NCI-H774 (cell line): ENCODE results near the gene C2CD3.

Experiments
- DNase-seq: peaks from one replicate; lab custom pipeline; 2025; lab: John Stamatoyannopoulos, UW

Gene C2CD3, protein sequence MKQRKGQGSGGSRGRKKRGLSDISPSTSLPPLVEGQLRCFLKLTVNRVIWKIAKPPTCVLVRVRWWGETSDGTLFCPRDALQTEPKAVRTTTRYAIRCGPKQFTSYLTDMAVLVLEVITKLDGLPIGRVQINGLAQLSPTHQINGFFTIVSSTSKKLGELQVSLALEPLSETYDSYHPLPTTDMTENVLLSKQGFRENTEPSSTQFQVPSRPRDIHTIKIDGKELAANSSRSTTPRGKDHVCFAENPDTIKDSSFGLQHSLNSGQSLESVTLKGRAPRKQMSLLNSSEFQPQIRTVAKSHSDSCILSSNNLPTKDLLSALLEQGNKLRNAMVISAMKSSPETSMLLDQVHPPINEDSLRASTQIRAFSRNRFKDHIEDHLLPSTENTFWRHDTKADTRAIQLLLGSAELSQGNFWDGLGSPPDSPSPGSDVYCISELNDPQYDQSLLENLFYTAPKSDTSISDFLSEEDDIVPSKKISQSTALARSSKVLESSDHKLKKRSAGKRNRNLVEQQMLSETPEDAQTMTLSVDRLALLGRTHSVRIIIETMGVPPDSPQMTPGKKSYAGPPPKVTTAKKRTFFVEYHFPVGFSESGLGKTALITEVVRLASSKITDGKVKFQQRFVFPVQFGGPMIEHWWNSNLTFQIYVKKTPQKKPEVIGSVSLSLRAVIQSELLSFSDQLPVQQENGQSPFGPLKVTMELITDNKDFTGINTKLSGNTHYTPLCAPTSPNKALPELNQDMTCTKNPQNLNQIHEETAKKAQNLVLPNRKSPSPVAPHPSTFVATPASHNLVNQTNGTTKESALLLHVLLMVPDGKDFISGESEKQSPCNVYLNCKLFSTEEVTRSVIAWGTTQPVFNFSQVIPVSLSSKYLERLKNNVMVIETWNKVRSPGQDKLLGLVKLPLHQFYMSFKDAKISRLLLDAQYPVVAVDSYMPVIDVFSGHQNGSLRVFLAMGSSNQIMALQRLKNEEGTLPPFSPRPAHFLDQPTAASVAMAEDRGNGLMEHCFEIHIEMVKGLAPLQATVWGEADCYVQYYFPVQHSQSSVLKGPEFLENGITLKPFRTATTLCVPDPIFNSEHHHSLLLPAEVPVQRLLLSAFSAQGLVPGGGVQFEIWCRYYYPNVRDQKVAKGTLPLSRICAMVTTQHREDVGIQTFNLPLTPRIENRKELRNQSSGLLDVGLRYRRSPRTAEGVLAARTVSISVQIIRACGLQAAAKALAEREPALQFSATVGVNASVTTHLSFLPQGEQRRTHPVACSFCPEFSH (N-terminal part only)

DNA sequence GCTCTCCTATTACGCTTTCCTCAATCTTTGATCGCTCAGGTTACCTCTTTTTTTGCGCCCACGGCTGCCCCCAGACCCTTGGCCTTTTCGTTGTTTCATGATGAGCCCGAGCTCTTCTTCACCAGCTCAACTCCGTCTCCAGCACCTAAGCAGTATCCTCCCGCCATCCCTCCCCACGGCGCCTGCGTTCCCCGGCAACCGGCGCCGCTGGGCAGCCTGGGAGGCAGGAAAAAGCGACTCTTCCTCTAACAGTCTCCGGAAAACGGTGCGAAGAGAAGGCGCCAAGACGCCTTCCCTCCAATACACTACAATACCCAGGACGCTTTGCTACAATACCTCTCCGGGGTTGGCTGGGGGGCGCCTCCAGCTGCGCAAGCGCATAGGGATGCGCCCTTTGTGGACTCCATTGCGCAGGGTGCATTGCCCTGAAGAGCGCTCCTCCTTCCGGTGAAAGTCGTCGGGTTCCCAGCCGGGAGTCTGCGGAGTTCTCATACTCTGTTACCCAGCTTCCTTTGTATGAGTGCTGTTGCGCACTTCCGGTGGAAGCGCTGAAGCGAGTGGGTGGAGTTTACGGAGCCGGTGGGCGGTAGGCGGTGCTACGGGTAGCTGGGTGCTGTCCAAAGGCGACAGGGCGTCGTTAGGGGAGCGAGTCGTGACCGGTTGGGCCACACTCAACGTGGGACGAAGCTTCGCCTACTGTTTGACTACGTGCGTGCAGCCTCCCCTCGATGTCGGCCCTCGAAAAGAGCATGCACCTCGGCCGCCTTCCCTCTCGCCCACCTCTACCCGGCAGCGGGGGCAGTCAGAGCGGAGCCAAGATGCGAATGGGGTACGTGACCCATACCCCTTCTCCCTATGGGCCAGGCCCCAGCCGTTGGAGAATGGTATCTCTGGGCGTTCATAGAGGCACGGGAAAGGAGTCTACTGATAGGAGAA, at the start of gene C2CD3, which contains the start of gene PPME1:
C2CD3 (minus strand) TSS at position 309 of the 936 bp plus-strand sequence; CDS start at position 99, 210 bp downstream.
PPME1 (plus strand) TSS at position 596 of the 936 bp plus-strand sequence; CDS start at position 729, 133 bp downstream.
- DNase-seq = peak; percentile 100

DNA sequence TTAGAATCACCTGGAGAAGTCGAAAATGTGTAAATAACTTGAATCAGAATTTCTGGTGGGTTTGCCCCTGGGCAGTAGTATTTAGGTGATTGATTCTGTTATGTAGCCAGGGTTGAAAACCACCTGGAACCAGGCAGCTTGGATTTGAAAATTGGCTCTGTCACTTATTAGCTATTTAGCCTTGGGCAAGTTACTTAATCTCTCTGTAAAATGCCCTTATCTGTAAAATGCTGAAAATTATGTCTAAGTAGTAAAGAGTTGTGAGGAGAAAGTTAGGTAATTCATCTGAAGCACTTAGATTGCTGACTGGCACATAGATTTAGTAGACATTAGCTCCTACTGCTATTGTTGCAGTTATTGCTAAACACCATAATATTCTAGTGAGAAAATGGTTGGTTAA, 49.6 kb upstream of the C2CD3 start:
- DNase-seq = no peak

DNA sequence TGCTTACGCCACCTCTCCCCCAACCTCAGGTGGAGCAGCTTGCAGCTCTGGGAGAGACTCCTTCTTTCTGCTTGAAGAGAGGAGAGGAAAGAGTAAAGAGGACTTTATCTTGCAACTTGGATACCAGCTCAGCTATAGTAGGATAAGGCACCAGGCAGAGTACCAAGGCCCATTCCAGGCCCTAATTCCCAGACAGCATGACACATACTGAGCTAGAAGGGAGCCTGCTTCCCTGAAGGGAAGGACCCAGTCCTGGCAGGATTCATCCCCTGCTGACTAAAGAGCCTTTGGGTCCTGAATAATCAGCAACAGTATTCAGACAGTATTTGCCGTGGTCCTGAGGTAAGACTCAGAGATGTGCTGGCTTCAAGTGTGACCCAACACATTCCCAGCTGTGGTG, 41.7 kb upstream of the C2CD3 start:
- DNase-seq = no peak

DNA sequence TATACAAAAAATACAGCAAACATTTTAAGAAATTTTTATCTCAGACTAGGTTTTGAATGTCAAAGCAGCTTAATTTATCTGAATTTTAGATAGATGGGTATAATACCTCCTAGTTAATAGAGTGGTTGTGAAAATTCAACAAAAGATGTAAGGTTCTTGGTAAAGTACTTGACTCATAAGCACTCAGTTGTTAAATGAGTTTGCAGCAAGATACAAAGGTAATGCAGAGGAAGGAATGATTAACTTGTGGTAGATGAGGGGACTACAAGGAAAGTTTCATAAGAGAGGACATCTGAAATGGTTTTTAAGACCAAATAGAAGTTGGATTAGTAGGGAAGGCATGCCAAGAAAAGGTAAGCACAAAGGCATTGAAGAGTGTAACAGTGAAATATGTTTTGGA, 37.7 kb upstream of the C2CD3 start:
- no peak for DNase-seq

DNA sequence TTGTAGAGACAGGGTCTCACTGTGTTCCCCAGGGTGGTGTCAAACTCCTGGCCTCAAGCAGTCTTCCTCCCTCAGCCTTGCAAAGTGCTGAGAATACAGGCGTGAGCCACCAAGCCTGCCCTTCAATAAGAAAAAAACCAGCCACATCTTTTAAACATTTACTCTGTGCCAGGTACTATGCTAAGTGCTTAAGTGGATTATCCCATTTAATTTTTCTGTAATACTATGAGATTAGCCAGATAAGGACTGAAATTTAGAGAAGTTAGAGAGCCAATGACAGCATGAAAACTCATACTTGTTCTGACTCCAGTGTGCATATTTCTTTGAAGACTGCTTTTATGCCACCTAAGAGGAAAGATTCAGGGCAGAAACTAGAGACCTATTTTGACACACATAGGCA, 35.9 kb upstream of the C2CD3 start:
- DNase-seq = no peak

DNA sequence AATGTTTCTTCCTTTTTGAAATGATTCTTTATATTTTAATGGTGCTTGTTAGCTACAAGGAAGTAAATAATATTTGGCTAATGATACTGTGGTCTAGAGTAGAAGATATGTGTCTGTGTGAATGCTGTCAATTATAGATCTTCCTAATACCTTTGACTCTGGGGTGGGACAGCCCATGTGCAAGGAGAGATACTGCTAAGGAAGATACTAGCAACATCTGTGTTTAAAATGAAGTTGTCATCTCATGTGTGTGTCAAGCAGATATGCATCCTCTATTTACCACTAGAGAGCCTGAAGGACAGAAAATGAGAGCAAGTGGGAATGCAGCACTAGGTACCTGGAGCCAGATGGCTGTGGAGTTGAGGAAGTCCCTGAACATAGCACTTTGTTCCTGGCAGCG, 34.4 kb upstream of the C2CD3 start:
- no peak for DNase-seq

DNA sequence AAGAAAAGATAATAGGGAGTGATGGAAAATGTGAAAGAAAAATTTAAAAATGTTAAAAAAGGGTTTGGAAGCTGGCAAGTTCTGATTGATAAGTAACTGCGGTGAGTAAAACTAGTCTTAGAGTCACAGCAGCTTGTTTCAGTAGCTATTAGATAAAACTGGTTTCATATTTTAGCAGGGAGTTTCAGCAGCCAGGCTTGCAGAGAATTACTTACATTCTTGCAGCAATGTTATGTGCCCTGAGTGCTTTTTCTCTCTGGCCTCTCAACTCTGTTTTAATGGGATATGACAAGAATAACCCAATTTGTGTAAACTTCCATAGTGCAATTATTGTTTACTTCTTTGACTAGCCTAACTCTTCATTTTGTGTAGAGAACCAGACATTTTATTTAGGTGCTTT, 33.9 kb upstream of the C2CD3 start:
- DNase-seq = no peak

DNA sequence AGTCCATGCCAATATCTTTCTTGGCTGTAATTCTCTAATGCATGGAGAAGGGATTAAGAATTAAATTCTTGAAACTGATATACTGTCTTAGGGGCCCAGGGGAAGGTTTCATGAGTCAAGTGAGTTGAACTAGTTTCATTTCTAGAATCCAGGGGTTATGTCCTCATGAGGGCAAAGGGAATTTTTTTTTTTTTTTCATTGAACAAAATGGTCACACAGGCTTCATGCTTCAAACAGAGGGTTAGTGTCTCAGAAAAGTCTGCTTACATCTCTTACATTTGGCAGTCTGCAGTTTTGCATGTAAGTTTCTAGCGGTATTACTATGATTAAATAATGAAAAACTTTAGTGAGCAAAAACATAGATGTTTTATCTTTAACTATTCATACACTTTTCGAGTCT, 33.2 kb upstream of the C2CD3 start:
- no peak for DNase-seq

DNA sequence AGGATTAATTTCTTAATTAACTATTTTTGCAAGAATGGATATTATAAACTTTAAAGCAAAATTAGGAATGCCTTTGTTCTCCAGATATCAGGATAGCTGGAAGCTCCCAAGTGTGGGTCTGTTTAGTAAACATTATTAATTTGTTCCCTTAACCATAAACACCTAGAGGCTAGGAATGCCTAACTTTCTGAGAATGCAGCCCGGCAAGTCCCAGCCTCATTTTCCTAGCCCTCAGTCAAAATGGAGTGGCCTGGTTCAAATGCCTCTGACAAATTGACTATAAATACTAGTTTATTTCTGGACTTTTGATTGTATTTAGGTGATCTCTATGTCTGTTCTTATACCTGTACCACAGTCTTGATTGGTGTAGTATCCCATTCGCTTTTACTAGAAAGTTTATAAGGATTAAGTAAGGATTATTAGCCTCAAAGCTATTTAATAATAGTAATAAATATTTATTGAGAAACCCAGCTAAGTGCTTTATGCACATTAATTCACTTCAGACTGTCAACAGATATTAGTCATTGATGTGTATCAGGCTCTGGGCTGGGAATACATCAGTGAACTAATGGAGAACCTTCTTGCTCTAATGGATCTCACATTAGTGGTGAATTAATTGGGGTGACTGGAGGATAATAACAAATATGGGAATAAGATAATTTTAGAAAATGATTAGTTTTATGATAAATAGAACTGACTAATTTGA, 26.1 kb upstream of the C2CD3 start:
- DNase-seq = no peak

DNA sequence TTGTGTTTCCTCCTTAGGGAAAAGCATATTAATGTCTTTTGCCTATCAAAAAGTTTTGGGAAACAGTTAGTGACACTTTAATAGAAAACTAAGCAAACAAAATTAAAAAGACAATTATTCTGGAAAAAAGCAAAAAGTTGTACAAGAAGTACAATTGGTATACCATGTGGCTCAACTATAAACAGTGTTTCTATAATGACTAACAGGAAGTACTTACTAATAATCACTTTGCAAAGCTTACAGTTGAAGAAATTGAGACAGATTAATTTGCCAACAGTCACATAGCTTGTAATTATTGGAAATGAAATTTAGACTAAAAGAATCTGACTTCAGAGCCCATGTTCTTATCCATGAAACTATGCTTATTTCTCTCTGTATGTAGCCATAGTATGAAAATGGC, 25.0 kb upstream of the C2CD3 start:
- DNase-seq = no peak

DNA sequence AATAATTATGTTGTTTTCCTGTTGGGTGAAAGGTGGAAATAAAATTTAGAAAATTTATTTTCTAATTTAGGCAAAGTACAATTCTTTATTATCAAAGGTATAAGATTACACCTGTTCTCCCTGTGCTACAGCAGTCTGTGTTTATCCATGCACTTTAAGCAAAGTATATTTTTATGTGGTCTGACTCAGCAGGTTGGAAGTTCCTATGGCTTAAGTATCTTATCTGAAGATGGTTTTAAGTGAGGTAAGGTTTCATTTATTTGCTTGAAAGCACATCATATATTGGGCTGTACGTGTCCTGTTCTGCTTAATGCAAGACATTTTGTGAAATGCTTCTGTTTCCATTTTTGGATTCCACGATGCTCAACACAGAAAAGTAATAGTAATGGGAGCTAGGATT, 14.9 kb upstream of the C2CD3 start:
- no peak for DNase-seq

DNA sequence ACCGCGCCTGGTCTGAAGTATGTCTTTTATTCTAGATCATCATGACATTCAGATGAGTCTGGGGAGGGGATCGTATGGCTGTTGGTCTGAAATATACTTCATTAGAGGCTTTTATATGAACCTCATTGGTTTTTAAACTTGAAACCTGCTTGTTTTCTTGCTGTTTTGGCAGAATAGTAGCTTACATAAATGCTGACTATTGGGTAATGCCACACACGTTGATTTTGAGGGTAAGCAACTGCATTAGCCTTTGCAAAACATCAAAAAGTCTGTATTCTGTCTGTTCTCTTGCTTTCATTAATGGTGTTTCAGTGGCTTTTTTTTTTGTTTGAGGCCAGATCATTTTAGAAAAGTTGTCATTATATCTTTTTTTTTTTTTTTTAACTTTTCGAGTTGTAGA, 14.5 kb upstream of the C2CD3 start:
- DNase-seq = no peak

DNA sequence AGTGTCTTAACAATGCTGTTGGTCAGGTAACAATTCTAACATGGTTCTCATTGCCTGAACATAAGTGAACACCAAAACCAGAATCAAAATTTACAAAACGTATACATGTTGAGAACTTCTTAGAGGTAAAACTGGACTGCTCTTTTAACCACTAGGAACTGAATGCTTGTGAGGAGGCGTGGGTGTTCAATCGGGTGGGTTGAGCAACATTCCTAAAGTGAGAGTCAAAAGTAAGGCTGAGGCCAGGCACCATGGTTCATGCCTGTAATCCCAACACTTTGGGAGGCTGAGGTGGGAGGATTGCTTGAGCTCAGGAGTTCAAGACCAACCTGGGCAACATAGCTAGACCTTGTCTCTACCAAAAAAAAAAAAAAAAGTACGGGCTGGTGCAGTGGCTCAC, 11.8 kb upstream of the C2CD3 start:
- DNase-seq = no peak

DNA sequence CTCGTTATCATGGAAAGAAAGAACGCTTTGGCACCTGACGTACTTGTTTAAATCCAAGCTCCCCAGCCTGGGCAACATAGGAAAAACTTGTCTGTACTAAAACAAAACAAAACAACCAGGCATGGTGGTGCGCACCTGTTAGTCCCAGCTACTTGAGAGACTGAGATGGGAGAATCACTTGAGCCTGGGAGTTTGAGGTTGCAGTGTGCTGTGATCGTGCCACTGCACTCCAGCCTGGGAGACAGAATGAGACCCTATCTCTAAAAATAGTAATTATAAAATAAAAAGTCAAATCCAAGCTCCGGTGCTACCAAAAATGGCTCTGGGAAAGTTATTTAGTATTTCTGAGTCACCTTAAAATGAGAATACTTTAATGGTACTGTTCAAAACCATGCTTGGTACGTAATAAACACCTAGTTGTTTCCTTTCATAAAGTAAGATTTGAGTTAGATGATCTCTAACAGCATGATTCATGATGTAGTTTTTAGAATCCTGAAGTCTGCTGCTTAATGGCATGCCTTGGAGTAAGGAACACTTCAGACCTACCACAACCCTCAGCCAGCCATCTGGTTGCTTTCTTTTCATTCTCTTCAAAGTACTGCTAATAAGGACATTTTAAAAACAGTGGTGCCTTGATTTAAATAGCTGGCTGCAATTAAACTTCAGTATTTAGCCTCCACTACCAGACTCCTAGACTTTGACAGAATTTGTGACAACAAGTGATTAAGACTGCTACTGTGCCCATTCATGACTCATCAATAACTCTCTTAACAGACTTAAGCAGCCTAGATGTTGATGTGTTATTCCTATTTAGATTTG, 8.6 kb upstream of the C2CD3 start:
- no peak for DNase-seq

DNA sequence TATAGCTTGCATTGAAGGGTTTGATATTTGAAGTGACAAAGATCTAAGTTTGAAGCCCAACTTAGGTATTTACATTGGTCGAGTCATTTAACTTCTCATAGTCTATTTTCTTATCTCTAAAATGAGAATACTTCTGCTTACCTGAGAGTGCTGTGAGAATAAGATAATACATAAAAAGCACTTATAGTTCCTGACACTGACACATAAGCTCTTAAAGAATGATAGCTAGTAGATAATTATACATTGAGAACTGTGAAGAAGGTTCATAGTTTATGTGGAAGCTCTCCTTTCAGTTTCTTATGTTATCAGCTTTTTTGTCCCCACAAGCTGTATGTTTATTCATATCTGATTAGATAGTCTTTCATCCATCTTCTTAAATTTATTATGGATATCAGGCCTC, 5.1 kb upstream of the C2CD3 start:
- DNase-seq = no peak

DNA sequence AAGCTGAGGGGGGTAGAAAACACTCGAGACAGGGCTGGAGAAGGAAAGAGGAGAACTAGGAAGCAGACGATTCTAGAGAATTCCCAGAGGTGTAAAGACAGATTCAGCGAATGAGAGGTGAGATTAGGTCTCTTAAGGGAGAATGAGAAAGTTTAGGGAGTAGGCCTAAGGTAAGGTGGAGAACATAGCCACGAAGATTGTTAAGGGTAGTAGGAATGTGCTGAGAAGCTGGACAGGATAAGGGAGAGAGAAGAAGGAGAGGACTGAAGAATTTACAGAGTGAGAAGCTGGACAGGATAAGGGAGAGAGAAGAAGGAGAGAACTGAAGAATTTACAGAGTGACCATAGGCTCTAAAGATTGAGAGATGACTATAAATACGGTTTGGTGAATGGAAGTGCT, 1.2 kb upstream of the C2CD3 start:
- DNase-seq = no peak

DNA sequence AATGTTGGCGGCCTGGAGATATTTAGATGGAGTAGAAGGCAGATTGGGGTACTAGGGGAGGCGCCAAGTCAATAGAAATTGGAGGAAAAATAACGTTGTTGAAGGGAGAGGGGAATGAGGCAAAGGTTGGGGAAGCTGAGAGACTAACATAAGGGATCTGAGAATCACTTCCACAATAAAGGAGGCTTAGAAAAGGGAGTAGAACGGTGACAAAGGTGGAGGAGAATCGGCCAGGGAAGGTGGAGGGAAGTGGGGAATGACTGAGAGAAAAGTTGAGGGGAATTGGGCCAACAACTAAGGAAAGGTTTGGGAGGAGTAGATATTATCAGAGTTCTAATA, 797 bp upstream of the C2CD3 start:
- DNase-seq = no peak

DNA sequence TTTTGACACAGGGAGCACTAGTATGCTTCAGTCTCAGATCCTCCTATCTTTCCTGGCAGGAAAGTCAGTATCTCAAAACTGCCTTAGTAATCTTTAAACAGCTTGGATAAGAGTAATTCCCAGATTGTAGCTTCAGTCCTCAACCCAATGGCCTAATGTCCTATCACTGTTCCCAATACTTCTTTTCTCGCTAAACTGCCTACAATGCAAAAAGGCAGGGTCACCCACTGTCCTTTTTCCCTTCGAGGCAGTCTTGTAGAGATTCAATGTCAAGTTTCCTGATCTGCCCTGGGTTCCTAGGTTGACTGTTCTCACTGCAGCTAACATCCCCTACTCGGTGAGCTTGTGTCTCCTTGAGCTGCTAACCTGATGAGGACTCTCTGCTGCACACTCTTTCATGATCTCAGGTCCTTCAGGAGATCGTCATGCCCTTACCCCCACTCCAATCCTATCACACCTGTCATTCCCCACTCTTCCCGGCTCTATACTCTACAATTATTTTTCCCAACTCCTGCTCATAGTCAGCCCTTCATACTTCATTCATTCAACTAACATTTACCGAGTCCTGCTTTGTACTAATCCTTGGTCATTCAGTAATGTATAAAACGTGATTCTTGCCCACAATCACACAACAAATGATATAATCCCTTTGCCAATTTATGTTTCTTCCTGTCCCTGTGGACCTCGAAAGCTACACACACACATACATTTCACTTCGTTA, 904 bp downstream of the C2CD3 start:
- DNase-seq = no peak

DNA sequence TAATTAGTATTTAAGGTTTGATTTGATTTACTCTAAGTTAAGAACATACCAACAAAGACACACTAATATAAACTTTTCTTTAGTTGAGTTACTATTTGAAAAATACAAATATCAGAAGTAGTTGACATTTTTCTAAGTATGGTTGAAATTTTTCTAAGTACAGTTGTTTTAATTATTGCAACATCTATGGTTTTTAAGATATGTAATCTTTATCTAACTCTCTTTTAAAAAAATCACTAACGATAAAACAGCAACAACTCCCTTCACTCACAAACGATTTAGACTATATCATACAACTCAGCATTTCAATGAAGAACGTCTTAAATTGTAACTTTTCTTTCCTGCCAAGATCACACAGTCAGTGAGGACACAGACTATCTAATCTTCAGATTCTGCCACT, 2.0 kb downstream of the C2CD3 start:
- DNase-seq = no peak
